Mesothelial cell of epicardium (in vitro differentiated cells): ENCODE data around the gene SNX27. TPM values are rescaled to one million over a fixed set of nuclear protein-coding genes. Genes with fewer than 3 reads are reported as not detected.

Experiments
- DNase-seq, 2 experiments: peaks; one replicate each; pipeline ENCODE4 v3.0.0; 2021; ENCODE audit warnings: low spot score in 2 of 2; ENCODE audit not compliant: unreplicated experiment in 2 of 2
- H3K27ac Mint-ChIP-seq: 2 replicates; pipeline ENCODE4 v1.8.0; 2021; ENCODE audit warnings: mixed read lengths
- H3K27me3 Mint-ChIP-seq: 2 replicates; pipeline ENCODE4 v1.8.0; 2021; ENCODE audit warnings: low read depth, mixed read lengths
- H3K36me3 Mint-ChIP-seq: 2 replicates; pipeline ENCODE4 v1.8.0; 2021; ENCODE audit warnings: mixed read lengths
- H3K4me1 Mint-ChIP-seq: 2 replicates; pipeline ENCODE4 v1.8.0; 2021; ENCODE audit warnings: mixed read lengths
- H3K4me3 Mint-ChIP-seq: 2 replicates; pipeline ENCODE4 v1.8.0; 2021; ENCODE audit warnings: mild to moderate bottlenecking, moderate library complexity, mixed read lengths
- H3K9me3 Mint-ChIP-seq: 2 replicates; pipeline ENCODE4 v1.8.0; 2021; ENCODE audit warnings: mixed read lengths
- CTCF ChIP-seq: fragments of 200-600 bp; sonication (generic); IDR thresholded peaks from one replicate; pipeline ENCODE4 v1.5.0; 2021; ENCODE audit warnings: antibody characterized with exemption; ENCODE audit not compliant: unreplicated experiment
- total RNA-seq: library from RNA; stranded (reverse); gene quantifications from 3 replicates; pipeline ENCODE4 v1.2.1, GENCODE V29; 2021

Gene SNX27
- total RNA-seq, 1 donor from 2014 or later: 44.0 TPM

GRCh38 chr1:151619489-151620093, 7.7 kb downstream of the SNX27 start:
- no peak for TF ChIP-seq CTCF
- H3K27ac Mint-ChIP-seq: peak overlapping the region; percentile 30
- H3K9me3 Mint-ChIP-seq: no peaks in the 10 kb centered on the region
- no peak for DNase-seq
- H3K4me1 Mint-ChIP-seq: peaks cover 29% of the 10 kb centered on the region
- no peaks in the 10 kb centered on the region for H3K36me3 Mint-ChIP-seq
- H3K27me3 Mint-ChIP-seq: no peaks in the 10 kb centered on the region
- no peak overlapping the region for H3K4me3 Mint-ChIP-seq

GRCh38 chr1:151620286-151620685, 8.4 kb downstream of the SNX27 start:
- Mint-ChIP-seq H3K27me3 (no peaks in the 10 kb centered on the region), H3K9me3 (no peaks in the 10 kb centered on the region), H3K4me1 (peaks cover 27% of the 10 kb centered on the region), H3K27ac (peak overlapping the region; percentile 75), H3K4me3 (no peak overlapping the region), H3K36me3 (no peaks in the 10 kb centered on the region)
- TF ChIP-seq CTCF: no peak
- DNase-seq: no peak

GRCh38 chr1:151621351-151621750, 9.5 kb downstream of the SNX27 start:
- Mint-ChIP-seq H3K27ac (peak overlapping the region; percentile 77), H3K36me3 (no peaks in the 10 kb centered on the region), H3K9me3 (no peaks in the 10 kb centered on the region), H3K4me3 (no peak overlapping the region), H3K4me1 (peaks cover 18% of the 10 kb centered on the region), H3K27me3 (no peaks in the 10 kb centered on the region)
- no peak for DNase-seq
- TF ChIP-seq CTCF: no peak

GRCh38 chr1:151624783-151625182, 12.9 kb downstream of the SNX27 start:
- peaks cover 14% of the 10 kb centered on the region for H3K36me3 Mint-ChIP-seq
- H3K27me3 Mint-ChIP-seq: no peaks in the 10 kb centered on the region
- no peak overlapping the region for H3K4me3 Mint-ChIP-seq
- no peak for DNase-seq
- peaks cover 9% of the 10 kb centered on the region for H3K4me1 Mint-ChIP-seq
- H3K27ac Mint-ChIP-seq: no peak overlapping the region
- TF ChIP-seq CTCF: no peak
- H3K9me3 Mint-ChIP-seq: peaks cover 5% of the 10 kb centered on the region

GRCh38 chr1:151626740-151627334, 15.0 kb downstream of the SNX27 start:
- no peak overlapping the region for H3K27ac Mint-ChIP-seq
- peaks cover 2% of the 10 kb centered on the region for H3K4me1 Mint-ChIP-seq
- no peak overlapping the region for H3K4me3 Mint-ChIP-seq
- TF ChIP-seq CTCF: no peak
- H3K27me3 Mint-ChIP-seq: no peaks in the 10 kb centered on the region
- peaks cover 15% of the 10 kb centered on the region for H3K36me3 Mint-ChIP-seq
- H3K9me3 Mint-ChIP-seq: peaks cover 5% of the 10 kb centered on the region
- no peak for DNase-seq
